ENCODE results near the gene ALS2. TPM values are rescaled to one million over a fixed set of nuclear protein-coding genes. Genes with fewer than 3 reads are reported as not detected.
"Not testable (repeated sequence)": the region's sequence is repeated elsewhere in the genome, so short reads cannot be mapped to it uniquely, and the experiment has no call there.

ALS2 gene
- total RNA-seq, 4 donors from 2014 or later: 17.1 to 40.6 (median 19.5) TPM

- Histone ChIP-seq H3K9me3 (no peaks in the 10 kb centered on the region), H3K4me3 (no peak overlapping the region), H3K27ac (no peak overlapping the region), H3K4me1 (peaks cover 0 to 14% of the 10 kb centered on the region in 2 donors), H3K27me3 (no peaks in the 10 kb centered on the region), H3K36me3 (peaks cover 0 to 49% of the 10 kb centered on the region in 2 donors)
- in situ Hi-C loops (cut with MboI; ENCODE audit: low sequenced_read_pairs in 4 of 4) (no loop called here), intact Hi-C loops (cut with DNase I; ENCODE audit: low total_unique reads) (no loop called here)
- no peak for TF ChIP-seq CTCF (IDR thresholded peaks at IDR 0.05 in 4 of 5, conservative IDR thresholded peaks at IDR 0.05 in 1 of 5)
- no peak for TF ChIP-seq POLR2A (IDR thresholded peaks at IDR 0.05)
- ATAC-seq: no peak
- no peak for DNase-seq
Observed at GRCh38 chr2:201765799-201766198, 14.9 kb downstream of the ALS2 start.

- ATAC-seq; intact Hi-C loops (cut with DNase I; ENCODE audit: low total_unique reads); H3K27ac ChIP-seq; H3K4me3 ChIP-seq; DNase-seq; H3K9me3 ChIP-seq; in situ Hi-C loops (cut with MboI; ENCODE audit: low sequenced_read_pairs in 4 of 4); H3K27me3 ChIP-seq: not testable (repeated sequence)
- Histone ChIP-seq H3K4me1 (peaks cover 0 to 11% of the 10 kb centered on the region in 2 donors), H3K36me3 (peaks cover 0 to 58% of the 10 kb centered on the region in 2 donors)
Observed at GRCh38 chr2:201764469-201764868, 16.3 kb downstream of the ALS2 start.

GRCh38 chr2:201761101-201761500 is 19.6 kb downstream of the ALS2 start:
- H3K36me3 ChIP-seq: peaks cover 0 to 66% of the 10 kb centered on the region in 2 donors
- DNase-seq: no peak
- no peak overlapping the region for H3K27ac ChIP-seq
- intact Hi-C loops (cut with DNase I; ENCODE audit: low total_unique reads) (no loop called here), in situ Hi-C loops (cut with MboI; ENCODE audit: low sequenced_read_pairs in 4 of 4) (no loop called here)
- H3K27me3 ChIP-seq: no peaks in the 10 kb centered on the region
- H3K4me1 ChIP-seq: no peaks in the 10 kb centered on the region
- no peaks in the 10 kb centered on the region for H3K9me3 ChIP-seq
- TF ChIP-seq CTCF (IDR thresholded peaks at IDR 0.05 in 4 of 5, conservative IDR thresholded peaks at IDR 0.05 in 1 of 5) (no peak), POLR2A (IDR thresholded peaks at IDR 0.05) (no peak)
- H3K4me3 ChIP-seq: no peak overlapping the region
- no peak for ATAC-seq

- in situ Hi-C loops (cut with MboI; ENCODE audit: low sequenced_read_pairs in 4 of 4): no loop called here
- Histone ChIP-seq H3K4me1 (no peaks in the 10 kb centered on the region), H3K4me3 (no peak overlapping the region), H3K27me3 (no peaks in the 10 kb centered on the region), H3K36me3 (peaks cover 0 to 55% of the 10 kb centered on the region in 2 donors), H3K9me3 (no peaks in the 10 kb centered on the region), H3K27ac (no peak overlapping the region)
- TF ChIP-seq CTCF (IDR thresholded peaks at IDR 0.05 in 4 of 5, conservative IDR thresholded peaks at IDR 0.05 in 1 of 5) (no peak), POLR2A (IDR thresholded peaks at IDR 0.05) (no peak)
- intact Hi-C loops (cut with DNase I; ENCODE audit: low total_unique reads): no loop called here
- no peak for ATAC-seq
- no peak for DNase-seq
Observed at GRCh38 chr2:201759567-201759966, 21.2 kb downstream of the ALS2 start.

- TF ChIP-seq POLR2A (IDR thresholded peaks at IDR 0.05) (no peak), CTCF (IDR thresholded peaks at IDR 0.05 in 4 of 5, conservative IDR thresholded peaks at IDR 0.05 in 1 of 5) (no peak)
- in situ Hi-C loops (cut with MboI; ENCODE audit: low sequenced_read_pairs in 4 of 4): no loop called here
- DNase-seq (no peak), ATAC-seq (no peak)
- no peaks in the 10 kb centered on the region for H3K4me1 ChIP-seq
- no peak overlapping the region for H3K4me3 ChIP-seq
- peaks cover 0 to 57% of the 10 kb centered on the region in 2 donors for H3K36me3 ChIP-seq
- H3K27ac ChIP-seq: no peak overlapping the region
- no peaks in the 10 kb centered on the region for H3K9me3 ChIP-seq
- no peaks in the 10 kb centered on the region for H3K27me3 ChIP-seq
- intact Hi-C loops (cut with DNase I; ENCODE audit: low total_unique reads): no loop called here
Observed at GRCh38 chr2:201758873-201759272, 21.9 kb downstream of the ALS2 start.

Data from gastrocnemius medialis (tissue), 4 donors.